Measurements from ENCODE around the gene MEA1.
A peak's percentile ranks its signal among the peaks of the same experiment; 100 is the strongest.

The MEA1 gene

GRCh38 chr6:43029120-43029519, 15.4 kb upstream of the MEA1 start:
- H3K4me3 ChIP-seq (ENCODE audit: low read depth, low read length): no peak overlapping the region
- DNase-seq (ENCODE audit: low read depth, low spot score): no peak
- POLR2A ChIA-PET: no interaction called here
- CTCF ChIA-PET: no interaction called here
- no peak for TF ChIP-seq CTCF (IDR thresholded peaks at IDR 0.05; ENCODE audit: insufficient read depth, low read length, missing control alignments)

DNA sequence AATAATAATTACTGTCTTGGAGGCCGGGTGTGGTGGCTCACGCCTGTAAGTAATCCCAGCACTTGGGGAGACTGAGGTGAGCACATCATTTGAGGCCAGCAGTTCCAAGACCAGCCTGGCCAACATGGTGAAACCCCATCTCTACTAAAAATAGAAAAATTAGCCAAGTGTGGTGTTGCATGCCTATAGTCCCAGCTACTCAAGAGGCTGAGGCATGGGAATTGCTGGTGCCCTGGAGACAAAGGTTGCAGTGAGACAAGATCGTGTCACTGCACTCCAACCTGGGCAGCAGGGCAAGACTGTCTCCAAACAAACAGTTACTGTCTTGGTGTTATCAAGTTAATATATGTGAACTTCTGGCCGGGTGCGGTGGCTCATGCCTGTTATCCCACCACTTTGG, 12.6 kb upstream of the MEA1 start:
- CTCF ChIA-PET: interaction anchor here (0.9 to 1.4 kb wide), 3 partner anchors 11 to 117 kb away, joined by 3 to 4 read pairs (median 3); no protein-coding TSS in a partner anchor
- no peak for TF ChIP-seq CTCF (IDR thresholded peaks at IDR 0.05; ENCODE audit: insufficient read depth, low read length, missing control alignments)
- no peak for DNase-seq (ENCODE audit: low read depth, low spot score)
- POLR2A ChIA-PET: interaction anchor here (0.6 to 0.7 kb wide), 2 partner anchors 19 to 61 kb away, joined by 3 read pairs; no protein-coding TSS in a partner anchor
- H3K4me3 ChIP-seq (ENCODE audit: low read depth, low read length): no peak overlapping the region

DNA sequence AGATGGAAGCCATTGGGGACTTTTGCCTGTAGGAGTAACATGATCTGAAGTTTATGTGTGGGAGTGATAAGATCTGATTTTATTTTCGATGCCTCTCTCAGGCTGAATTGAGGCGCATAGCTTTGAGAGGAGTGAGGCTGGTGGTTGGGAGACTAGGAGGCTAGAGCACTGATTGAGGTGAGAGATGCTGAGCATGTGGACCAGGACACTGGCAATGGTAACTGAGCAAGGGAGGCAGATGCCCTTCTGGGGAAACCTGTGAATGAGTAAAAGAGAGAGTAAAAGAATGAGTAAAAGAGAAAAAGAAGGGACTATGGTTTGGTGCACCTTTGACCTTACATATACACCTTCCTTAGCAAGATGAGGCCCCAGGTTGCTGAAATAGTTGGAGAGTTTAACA, 10.7 kb upstream of the MEA1 start:
- no peak for DNase-seq (ENCODE audit: low read depth, low spot score)
- H3K4me3 ChIP-seq (ENCODE audit: low read depth, low read length): no peak overlapping the region
- ChIA-PET POLR2A (interaction anchor here (0.9 kb wide), 1 partner anchor 14 kb away, joined by 3 read pairs; no protein-coding TSS in a partner anchor), CTCF (interaction anchor here (1.6 to 2.3 kb wide), 3 partner anchors 119 to 127 kb away, joined by 4 to 6 read pairs (median 6); no protein-coding TSS in a partner anchor)
- no peak for TF ChIP-seq CTCF (IDR thresholded peaks at IDR 0.05; ENCODE audit: insufficient read depth, low read length, missing control alignments)

- no peak for TF ChIP-seq CTCF (IDR thresholded peaks at IDR 0.05; ENCODE audit: insufficient read depth, low read length, missing control alignments)
- H3K4me3 ChIP-seq (ENCODE audit: low read depth, low read length): peak within 1 kb of the TSS; percentile 97
- DNase-seq (ENCODE audit: low read depth, low spot score): no peak
- ChIA-PET CTCF (interaction anchor here (1.0 to 3.1 kb wide), 4 partner anchors 11 to 122 kb away, joined by 3 to 19 read pairs (median 8); no protein-coding TSS in a partner anchor), POLR2A (interaction anchor here (0.6 to 2.2 kb wide), 9 partner anchors 12 to 327 kb away, joined by 3 to 8 read pairs (median 5); partner anchors contain the start of genes CUL7 and PPP2R5D)
Observed at GRCh38 chr6:43021270-43022047, 7.7 kb upstream of the MEA1 start, which contains the start of gene RRP36. Gene RRP36 (plus strand): TSS chr6:43021623. CDS start chr6:43021655, 32 bp downstream.

GRCh38 chr6:43020847-43021246, 7.1 kb upstream of the MEA1 start:
- no peak for TF ChIP-seq CTCF (IDR thresholded peaks at IDR 0.05; ENCODE audit: insufficient read depth, low read length, missing control alignments)
- ChIA-PET POLR2A (interaction anchor here (0.6 to 2.2 kb wide), 6 partner anchors 12 to 326 kb away, joined by 3 to 8 read pairs (median 4); partner anchors contain the start of genes CUL7 and PPP2R5D), CTCF (interaction anchor here (1.0 to 3.1 kb wide), 4 partner anchors 10 to 123 kb away, joined by 3 to 19 read pairs (median 8); no protein-coding TSS in a partner anchor)
- no peak for DNase-seq (ENCODE audit: low read depth, low spot score)
- H3K4me3 ChIP-seq (ENCODE audit: low read depth, low read length): peak overlapping the region; percentile 97; the same call in 1 of the 2 replicates

Measured in AG04449 (cell line).